ENCODE results near the gene CTSK.
"Not testable (repeated sequence)": the region's sequence is repeated elsewhere in the genome, so short reads cannot be mapped to it uniquely, and the experiment has no call there.

Gene CTSK

DNA sequence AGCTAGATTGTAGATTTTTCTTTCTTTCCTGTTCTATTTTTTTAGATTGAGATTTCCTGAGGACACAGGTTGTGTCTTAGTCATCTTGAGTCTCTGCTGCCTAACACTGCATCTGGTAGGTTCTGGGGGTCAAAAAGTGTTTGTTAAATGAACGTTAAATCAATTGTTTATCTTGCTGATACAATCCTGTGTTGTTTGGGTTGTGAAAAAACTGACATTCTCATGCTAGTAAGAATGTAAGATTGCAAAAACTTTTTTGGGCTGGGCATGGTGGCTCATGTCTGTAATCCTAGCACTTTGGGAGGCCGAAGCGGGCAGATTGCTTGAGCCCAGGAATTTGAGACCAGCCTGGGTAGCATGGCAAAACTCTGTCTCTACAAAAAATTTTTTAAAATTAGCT is 3.4 kb downstream of the CTSK start:
- no peak for DNase-seq

GRCh38 chr1:150799089-150799488 is 9.0 kb downstream of the CTSK start:
- no peak for DNase-seq

GRCh38 chr1:150798525-150798924 is 9.5 kb downstream of the CTSK start:
- no peak for DNase-seq

GRCh38 chr1:150796374-150796773 is 11.7 kb downstream of the CTSK start:
- DNase-seq, result no peak

DNA sequence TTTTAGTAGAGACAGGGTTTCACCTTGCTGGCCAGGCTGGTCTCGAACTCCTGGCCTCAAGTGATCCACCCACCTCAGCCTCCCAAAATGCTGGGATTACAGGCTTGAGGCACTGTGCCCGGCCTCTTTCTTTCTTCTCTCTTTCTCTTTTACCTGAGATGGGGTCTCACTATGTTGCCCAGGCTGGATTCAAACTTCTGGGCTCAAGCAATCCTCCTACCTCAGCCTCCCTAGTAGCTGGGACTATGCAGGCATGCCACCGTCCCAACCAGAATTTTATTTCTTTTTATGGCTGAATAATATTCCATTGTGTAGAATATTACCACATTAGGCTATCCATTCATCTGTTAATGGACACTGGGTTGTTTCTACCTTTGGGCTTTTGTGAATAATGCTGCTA is 14.3 kb downstream of the CTSK start:
- DNase-seq, result not testable (repeated sequence)

- DNase-seq, result no peak
These were observed 14.8 kb downstream of the CTSK start for GRCh38 chr1:150793221-150793620.

DNA sequence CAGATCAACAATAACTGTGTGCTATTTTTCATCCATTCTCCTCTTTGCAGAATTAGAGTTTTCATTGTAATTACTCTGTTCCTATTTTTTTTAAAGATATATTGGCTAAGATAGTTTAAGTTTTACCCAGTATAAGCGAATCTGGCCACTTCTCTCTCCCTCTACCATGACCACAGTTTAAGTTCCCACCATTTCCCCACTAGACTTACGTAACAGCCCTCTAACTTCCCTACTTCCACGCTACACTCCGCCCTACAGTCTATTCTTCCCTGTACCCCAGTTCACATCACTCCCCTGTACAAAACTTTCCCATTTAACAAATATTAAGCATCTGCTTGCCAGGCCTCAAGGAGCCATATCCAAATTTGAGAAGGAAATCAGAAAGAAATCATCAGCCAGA is 16.5 kb downstream of the CTSK start:
- DNase-seq, result no peak

DNA sequence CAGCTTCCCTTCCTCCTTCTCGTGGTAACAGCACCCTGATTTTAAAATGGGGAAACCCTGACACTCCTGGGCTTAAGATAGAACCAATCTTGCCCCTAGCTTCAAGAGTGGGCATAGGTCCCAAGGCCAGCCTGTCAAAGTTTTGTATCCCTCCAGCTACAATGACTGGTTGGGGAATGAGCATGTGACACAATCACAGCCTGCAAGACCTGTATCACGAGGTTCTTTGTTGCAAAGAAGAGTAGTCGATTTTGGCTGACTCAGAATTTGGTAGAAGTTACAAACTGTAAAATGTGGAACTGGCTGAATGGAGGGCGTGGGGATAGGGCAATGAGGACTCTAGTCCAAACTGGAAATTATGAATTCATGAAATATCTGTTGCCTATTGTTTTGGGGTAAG is 18.7 kb downstream of the CTSK start:
- no peak for DNase-seq

- DNase-seq, result no peak
These were observed 19.1 kb downstream of the CTSK start for GRCh38 chr1:150788946-150789345.

DNA sequence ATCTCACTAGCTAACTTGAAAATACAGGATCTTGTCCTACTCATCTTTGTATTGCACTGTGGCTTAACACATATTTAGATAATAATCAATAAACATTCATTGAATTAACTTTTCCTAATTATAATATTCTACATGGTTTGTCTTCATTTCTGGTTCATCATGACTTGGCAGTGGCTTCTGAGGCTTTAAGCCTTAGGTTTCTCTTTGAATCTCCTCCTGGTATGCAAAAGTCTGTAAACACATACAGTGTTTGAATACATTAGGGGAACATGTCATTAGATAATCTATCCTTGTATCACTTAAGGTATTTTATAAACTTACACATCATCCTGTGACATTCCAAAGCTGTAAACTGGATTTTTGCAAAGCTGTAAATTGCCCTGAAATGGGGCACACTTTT is 20.6 kb downstream of the CTSK start:
- DNase-seq, result no peak

- DNase-seq, result no peak
These were observed 27.6 kb downstream of the CTSK start for GRCh38 chr1:150780510-150780909.

DNA sequence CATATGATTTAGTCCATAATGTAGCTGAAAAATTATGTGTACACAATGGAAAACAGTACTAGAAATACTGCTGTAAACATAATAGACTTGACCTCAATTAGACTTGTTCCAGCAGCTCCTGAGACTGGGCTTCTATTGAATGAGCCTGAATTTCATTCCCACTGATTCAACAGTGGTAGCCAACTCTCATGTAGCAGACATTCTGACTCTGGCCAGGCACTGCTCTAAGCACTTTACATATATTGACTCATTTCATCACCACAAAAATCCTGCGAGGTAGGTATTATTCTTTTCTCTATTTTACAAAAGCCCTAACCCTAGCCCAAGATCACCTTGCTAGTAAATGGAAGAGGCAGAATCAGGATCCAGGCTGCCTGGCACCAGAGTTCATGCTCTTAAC is 29.7 kb downstream of the CTSK start:
- no peak for DNase-seq

- no peak for DNase-seq
These were observed 30.5 kb downstream of the CTSK start for GRCh38 chr1:150777544-150777943.

GRCh38 chr1:150775931-150776505 is 32.0 kb downstream of the CTSK start:
- not testable (repeated sequence) for DNase-seq

GRCh38 chr1:150775276-150775675 is 32.8 kb downstream of the CTSK start:
- no peak for DNase-seq

GRCh38 chr1:150772326-150772725 is 35.7 kb downstream of the CTSK start:
- DNase-seq, result no peak

GRCh38 chr1:150767704-150768103 is 40.4 kb downstream of the CTSK start:
- DNase-seq, result not testable (repeated sequence)

DNA sequence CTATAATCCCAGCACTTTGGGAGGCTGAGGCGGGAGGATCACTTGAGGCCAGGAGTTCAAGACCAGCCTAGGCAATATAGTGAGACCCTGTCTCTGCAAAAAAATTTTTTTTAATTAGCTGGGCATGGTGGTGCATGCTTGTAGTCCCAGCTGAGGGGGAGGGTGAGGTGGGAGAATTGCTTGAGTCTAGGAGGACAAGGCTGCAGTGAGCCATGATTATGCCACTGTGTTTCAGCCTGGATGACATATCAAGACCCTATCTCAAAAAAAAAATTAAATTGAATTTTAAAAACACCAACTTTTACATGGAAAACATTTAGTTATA is 42.1 kb downstream of the CTSK start:
- DNase-seq, result not testable (repeated sequence)

GRCh38 chr1:150765296-150765976 is 42.6 kb downstream of the CTSK start, which contains the start of gene CTSS:
Gene CTSS, minus strand, starts transcription at chr1:150765778. Its CDS starts 1,015 bp downstream, at chr1:150764763.
- DNase-seq, result no peak

GRCh38 chr1:150764617-150765101 is 43.4 kb downstream of the CTSK start:
- no peak for DNase-seq

DNA sequence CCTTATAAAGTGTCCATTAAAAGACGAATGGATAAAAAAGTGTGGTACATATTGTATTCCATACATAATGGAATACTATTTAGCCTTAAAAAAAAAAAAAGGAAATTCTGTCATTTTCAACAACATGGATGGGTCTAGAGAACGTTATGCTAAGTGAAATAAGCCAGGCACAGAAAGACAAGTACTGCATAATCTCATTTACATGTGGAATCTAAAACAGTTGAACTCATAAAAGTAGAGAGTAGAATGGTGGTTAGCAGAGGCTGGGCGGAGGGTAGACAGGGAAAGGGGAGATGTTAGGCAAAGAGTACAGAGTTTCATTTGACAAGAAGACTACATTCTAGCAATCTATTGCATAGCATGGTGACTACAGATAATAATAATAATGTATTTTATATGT is 45.0 kb downstream of the CTSK start:
- no peak for DNase-seq

DNA sequence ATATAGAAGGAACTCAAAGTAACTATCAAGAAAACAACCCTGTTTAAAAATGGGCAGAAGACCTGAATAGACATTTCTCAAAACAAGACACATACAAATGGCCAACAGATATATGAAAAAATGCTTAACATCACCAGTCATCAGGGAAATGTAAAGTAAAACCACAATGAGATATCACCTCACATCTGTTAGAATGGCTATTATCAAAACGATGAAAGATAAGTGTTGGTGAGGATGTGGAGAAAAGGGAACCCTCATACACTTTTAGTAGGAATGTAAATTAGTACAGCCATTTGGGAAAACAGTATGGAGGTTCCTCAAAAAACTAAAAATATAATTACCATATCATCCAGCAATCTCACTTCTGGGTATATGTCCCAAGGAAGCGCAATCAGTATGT is 45.5 kb downstream of the CTSK start:
- no peak for DNase-seq

DNA sequence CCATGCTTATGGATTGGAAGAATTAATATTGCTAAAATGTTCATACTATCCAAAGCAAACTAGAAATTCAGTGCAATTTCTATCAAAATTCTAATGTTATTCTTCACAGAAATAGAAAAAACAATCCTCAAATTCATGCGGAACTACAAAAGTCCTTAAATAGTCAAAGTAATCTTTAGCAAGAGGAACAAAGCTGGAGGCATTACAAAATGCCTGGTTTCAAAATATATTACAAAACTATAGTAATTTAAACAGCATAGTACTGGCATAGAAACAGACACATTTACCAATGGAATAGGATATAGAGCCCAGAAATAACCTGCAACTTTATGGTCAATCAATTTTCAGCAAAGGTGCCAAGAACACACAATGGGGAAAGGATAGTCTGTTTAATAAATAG is 46.3 kb downstream of the CTSK start:
- no peak for DNase-seq

DNA sequence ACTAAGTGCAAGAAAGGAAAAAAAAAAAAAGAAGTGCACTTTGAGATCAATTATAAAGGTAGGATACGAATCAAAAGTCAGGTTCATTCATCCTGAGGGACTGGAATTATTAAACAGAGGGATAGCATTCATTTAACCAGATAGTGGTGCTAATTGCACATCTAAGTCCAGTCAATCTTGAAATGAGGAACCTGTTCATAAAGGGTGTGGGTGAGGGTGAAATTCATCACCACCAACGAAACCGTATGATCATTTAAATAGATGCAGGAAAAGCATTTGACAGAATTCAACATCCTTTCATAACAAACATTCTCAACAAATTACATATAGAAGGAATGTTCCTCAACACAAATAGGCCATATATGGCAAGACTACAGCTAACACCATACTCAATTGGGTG is 48.0 kb downstream of the CTSK start:
- DNase-seq, result no peak

- no peak for DNase-seq
These were observed 54.6 kb downstream of the CTSK start for GRCh38 chr1:150753416-150753815.

All from NCI-H1048 (cell line).